Transverse colon (tissue), 4 donors: Measurements from ENCODE around the gene UBAP2.

ENCODE experiments used
- EP300 ChIP-seq: sonication (generic); formaldehyde crosslinking; IDR thresholded peaks from one replicate; pipeline ENCODE4 v1.6.1; 2017; ENCODE audit warnings: antibody characterized with exemption, low read depth
- POLR2A ChIP-seq: fragments of 450-650 bp; IDR thresholded peaks from one replicate; pipeline ENCODE4 v1.6.1; 2016; ENCODE audit warnings: antibody characterized with exemption, mild to moderate bottlenecking, moderate library complexity
- POLR2AphosphoS5 ChIP-seq, 3 donors: sonication (generic); formaldehyde crosslinking; IDR thresholded peaks; one replicate each; pipeline ENCODE4 v1.6.1; 2016; ENCODE audit warnings: antibody characterized with exemption in 3 of 3
- TF ChIP-seq, protein P1 (sequence below), 5 experiments: fragments of 200-600 bp in 3 of 5; fragments of 450-650 bp in 2 of 5; sonication (generic) in 3 of 5; IDR thresholded peaks; 1 replicate in 2 of 5; 2 replicates in 3 of 5; pipeline ENCODE4 v1.5.1; 2016 to 2017; ENCODE audit warnings: antibody characterized with exemption in 5 of 5, inconsistent platforms in 3 of 5, mild to moderate bottlenecking in 2 of 5, moderate library complexity in 1 of 5

DNA sequence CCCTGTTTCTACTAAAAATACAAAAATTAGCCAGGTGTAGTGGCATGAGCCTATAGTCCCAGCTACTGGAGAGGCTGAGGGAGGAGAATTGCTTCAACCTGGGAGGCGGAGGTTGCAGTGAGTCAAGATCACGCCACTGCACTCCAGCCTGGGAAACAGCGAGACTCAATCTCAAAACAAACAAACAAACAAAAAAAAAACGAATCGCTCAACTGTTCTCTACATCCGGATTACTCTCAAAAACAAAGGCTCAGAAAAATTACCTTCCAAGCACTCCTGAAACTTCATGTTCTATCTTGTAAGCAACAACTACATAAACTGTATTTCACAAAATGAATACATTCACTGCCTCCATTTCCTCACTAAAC, 14.0 kb downstream of the UBAP2 start:
- TF ChIP-seq POLR2A (no peak), POLR2AphosphoS5 (IDR thresholded peaks at IDR 0.05) (no peak), EP300 (no peak)
- TF ChIP-seq, protein P1, sequence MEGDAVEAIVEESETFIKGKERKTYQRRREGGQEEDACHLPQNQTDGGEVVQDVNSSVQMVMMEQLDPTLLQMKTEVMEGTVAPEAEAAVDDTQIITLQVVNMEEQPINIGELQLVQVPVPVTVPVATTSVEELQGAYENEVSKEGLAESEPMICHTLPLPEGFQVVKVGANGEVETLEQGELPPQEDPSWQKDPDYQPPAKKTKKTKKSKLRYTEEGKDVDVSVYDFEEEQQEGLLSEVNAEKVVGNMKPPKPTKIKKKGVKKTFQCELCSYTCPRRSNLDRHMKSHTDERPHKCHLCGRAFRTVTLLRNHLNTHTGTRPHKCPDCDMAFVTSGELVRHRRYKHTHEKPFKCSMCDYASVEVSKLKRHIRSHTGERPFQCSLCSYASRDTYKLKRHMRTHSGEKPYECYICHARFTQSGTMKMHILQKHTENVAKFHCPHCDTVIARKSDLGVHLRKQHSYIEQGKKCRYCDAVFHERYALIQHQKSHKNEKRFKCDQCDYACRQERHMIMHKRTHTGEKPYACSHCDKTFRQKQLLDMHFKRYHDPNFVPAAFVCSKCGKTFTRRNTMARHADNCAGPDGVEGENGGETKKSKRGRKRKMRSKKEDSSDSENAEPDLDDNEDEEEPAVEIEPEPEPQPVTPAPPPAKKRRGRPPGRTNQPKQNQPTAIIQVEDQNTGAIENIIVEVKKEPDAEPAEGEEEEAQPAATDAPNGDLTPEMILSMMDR (IDR thresholded peaks at IDR 0.05): no peak
